Esophagus muscularis mucosa (tissue), 3 donors: Measurements from ENCODE around the gene PRKN.

ENCODE experiments used
- POLR2AphosphoS5 ChIP-seq, 2 donors: sonication (generic); formaldehyde crosslinking; IDR thresholded peaks; one replicate each; pipeline ENCODE4 v1.6.1; 2017; ENCODE audit warnings: antibody characterized with exemption in 2 of 2
- TF ChIP-seq, protein P1 (sequence below), 3 experiments: fragments of 200-600 bp in 2 of 3; fragments of 450-650 bp in 1 of 3; sonication (generic) in 2 of 3; IDR thresholded peaks; one replicate each; pipeline ENCODE4 v1.5.1; 2017 to 2019; ENCODE audit warnings: antibody characterized with exemption in 3 of 3, mild to moderate bottlenecking in 2 of 3, moderate library complexity in 1 of 3

- TF ChIP-seq POLR2AphosphoS5 (IDR thresholded peaks at IDR 0.05), result no peak
- TF ChIP-seq, protein P1, sequence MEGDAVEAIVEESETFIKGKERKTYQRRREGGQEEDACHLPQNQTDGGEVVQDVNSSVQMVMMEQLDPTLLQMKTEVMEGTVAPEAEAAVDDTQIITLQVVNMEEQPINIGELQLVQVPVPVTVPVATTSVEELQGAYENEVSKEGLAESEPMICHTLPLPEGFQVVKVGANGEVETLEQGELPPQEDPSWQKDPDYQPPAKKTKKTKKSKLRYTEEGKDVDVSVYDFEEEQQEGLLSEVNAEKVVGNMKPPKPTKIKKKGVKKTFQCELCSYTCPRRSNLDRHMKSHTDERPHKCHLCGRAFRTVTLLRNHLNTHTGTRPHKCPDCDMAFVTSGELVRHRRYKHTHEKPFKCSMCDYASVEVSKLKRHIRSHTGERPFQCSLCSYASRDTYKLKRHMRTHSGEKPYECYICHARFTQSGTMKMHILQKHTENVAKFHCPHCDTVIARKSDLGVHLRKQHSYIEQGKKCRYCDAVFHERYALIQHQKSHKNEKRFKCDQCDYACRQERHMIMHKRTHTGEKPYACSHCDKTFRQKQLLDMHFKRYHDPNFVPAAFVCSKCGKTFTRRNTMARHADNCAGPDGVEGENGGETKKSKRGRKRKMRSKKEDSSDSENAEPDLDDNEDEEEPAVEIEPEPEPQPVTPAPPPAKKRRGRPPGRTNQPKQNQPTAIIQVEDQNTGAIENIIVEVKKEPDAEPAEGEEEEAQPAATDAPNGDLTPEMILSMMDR (IDR thresholded peaks at IDR 0.05), result no peak
Observed at GRCh38 chr6:162222521-162222920, 505.0 kb downstream of the PRKN start.
